ENCODE measurements around the gene CCDC183. TPM values are rescaled to one million over a fixed set of nuclear protein-coding genes. Genes with fewer than 3 reads are reported as not detected.

Gene CCDC183
- polyA plus RNA-seq, 1 donor from 2014 or later = 5.5 TPM

- Histone ChIP-seq H3K9me3 (ENCODE audit: low read length) (no peaks in the 10 kb centered on the region), H3K9ac (ENCODE audit: low read length) (no peak overlapping the region), H2AFZ (ENCODE audit: low read depth, low read length) (no peak overlapping the region), H3K9me2 (ENCODE audit: insufficient read depth, low read length) (no peaks in the 10 kb centered on the region), H4K20me1 (ENCODE audit: insufficient read depth) (no peaks in the 10 kb centered on the region), H3K36me3 (ENCODE audit: insufficient read depth, low read length) (no peaks in the 10 kb centered on the region), H3K79me2 (replicated peaks; ENCODE audit: insufficient read depth, low read length) (no peaks in the 10 kb centered on the region), H3K27ac (ENCODE audit: low read length) (no peak overlapping the region), H3K27me3 (ENCODE audit: insufficient read depth, low read depth, low read length) (no peaks in the 10 kb centered on the region), H3F3A (ENCODE audit: insufficient read depth, low read length, poor library complexity, severe bottlenecking) (no peaks in the 10 kb centered on the region), H3K4me2 (ENCODE audit: low read length) (no peak overlapping the region), H3K4me3 (ENCODE audit: low read length) (no peak overlapping the region)
- TF ChIP-seq EP300 (conservative IDR thresholded peaks at IDR 0.05; ENCODE audit: poor library complexity, severe bottlenecking) (no peak), REST (IDR thresholded peaks at IDR 0.05; ENCODE audit: borderline replicate concordance) (no peak), RAD21 (conservative IDR thresholded peaks at IDR 0.05) (no peak), EZH2 (IDR thresholded peaks at IDR 0.05; ENCODE audit: borderline replicate concordance, insufficient read depth, low read length, poor library complexity, severe bottlenecking) (no peak), POLR2AphosphoS5 (IDR thresholded peaks at IDR 0.05) (no peak), SMC3 (conservative IDR thresholded peaks at IDR 0.05; ENCODE audit: poor library complexity) (no peak), TAF1 (IDR thresholded peaks at IDR 0.05; ENCODE audit: low read depth) (no peak), CTCF (IDR thresholded peaks at IDR 0.05; ENCODE audit: poor library complexity, severe bottlenecking) (no peak), MXI1 (conservative IDR thresholded peaks at IDR 0.05; ENCODE audit: poor library complexity, severe bottlenecking) (no peak)
These were observed 25.8 kb downstream of the CCDC183 start for GRCh38 chr9:136821826-136822544.

- no peak overlapping the region for H2AFZ ChIP-seq (ENCODE audit: low read depth, low read length)
- H3K27ac ChIP-seq (ENCODE audit: low read length) = no peak overlapping the region
- no peaks in the 10 kb centered on the region for H4K20me1 ChIP-seq (ENCODE audit: insufficient read depth)
- no peaks in the 10 kb centered on the region for H3K9me2 ChIP-seq (ENCODE audit: insufficient read depth, low read length)
- no peaks in the 10 kb centered on the region for H3K27me3 ChIP-seq (ENCODE audit: insufficient read depth, low read depth, low read length)
- no peaks in the 10 kb centered on the region for H3F3A ChIP-seq (ENCODE audit: insufficient read depth, low read length, poor library complexity, severe bottlenecking)
- H3K4me3 ChIP-seq (ENCODE audit: low read length) = no peak overlapping the region
- no peaks in the 10 kb centered on the region for H3K79me2 ChIP-seq (replicated peaks; ENCODE audit: insufficient read depth, low read length)
- H3K4me2 ChIP-seq (ENCODE audit: low read length) = no peak overlapping the region
- H3K9me3 ChIP-seq (ENCODE audit: low read length) = no peaks in the 10 kb centered on the region
- no peaks in the 10 kb centered on the region for H3K36me3 ChIP-seq (ENCODE audit: insufficient read depth, low read length)
- no peak for TF ChIP-seq EZH2 (IDR thresholded peaks at IDR 0.05; ENCODE audit: borderline replicate concordance, insufficient read depth, low read length, poor library complexity, severe bottlenecking)
- TF ChIP-seq TAF1 (IDR thresholded peaks at IDR 0.05; ENCODE audit: low read depth) = no peak
- no peak for TF ChIP-seq MXI1 (conservative IDR thresholded peaks at IDR 0.05; ENCODE audit: poor library complexity, severe bottlenecking)
- TF ChIP-seq RAD21 (conservative IDR thresholded peaks at IDR 0.05) = no peak
- H3K9ac ChIP-seq (ENCODE audit: low read length) = no peak overlapping the region
These were observed 27.3 kb downstream of the CCDC183 start for GRCh38 chr9:136823136-136824046.

Data from neural cell (in vitro differentiated cells).